ENCODE data around the gene ASCL3.
"Not testable (repeated sequence)": the region's sequence is repeated elsewhere in the genome, so short reads cannot be mapped to it uniquely, and the experiment has no call there.

Gene ASCL3

DNA sequence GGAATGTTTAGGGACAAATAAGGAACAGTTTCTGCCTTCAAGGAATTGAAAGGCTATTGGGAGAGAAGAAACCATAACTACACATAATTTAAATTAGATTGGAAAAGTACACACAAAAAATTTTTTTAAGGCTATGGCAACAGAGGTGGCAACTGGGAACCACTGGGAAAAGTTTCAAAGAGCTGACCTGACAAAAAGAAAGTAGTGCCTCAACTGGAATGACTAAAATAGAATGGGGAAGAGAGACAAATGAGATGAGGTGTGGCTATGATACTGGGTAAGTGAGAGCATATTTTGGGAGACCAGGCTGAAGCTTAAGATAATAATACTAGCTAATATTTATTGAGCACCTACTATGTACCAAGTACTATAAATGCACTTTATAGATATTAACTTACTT, 34.7 kb downstream of the ASCL3 start:
- no peak for DNase-seq

- DNase-seq = no peak
These were observed 35.7 kb downstream of the ASCL3 start for GRCh38 chr11:8907116-8907515.

GRCh38 chr11:8905528-8906165, 37.2 kb downstream of the ASCL3 start:
- DNase-seq = no peak

DNA sequence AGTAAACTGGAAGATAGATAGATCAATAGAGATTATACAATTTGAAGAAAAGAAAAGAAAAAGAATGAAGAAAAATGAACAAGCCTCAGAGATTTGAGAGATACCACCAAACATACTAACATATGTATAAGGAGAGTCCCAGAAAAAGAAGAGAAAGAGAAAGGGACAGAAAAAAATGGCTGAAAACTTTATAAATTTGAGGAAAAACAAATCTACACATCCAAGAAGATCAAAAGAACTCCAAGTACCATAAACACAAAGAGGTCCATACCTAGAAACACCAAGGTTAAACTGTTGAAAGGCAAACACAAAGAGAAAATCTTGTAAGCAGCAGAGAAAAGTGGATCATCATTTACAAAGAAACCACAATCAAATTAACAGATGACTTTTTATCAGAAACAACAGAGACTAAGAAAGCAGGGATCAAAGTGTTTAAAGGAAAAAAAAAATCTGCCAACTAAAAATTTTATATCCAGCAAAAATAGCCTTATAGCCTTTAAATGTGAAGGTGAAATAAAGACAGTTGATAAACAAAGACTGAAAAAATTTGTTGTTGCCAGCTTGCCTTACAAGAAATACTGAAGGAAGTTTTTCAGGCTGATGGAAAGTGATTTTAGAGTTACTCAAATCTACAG, 43.6 kb downstream of the ASCL3 start:
- no peak for DNase-seq

DNA sequence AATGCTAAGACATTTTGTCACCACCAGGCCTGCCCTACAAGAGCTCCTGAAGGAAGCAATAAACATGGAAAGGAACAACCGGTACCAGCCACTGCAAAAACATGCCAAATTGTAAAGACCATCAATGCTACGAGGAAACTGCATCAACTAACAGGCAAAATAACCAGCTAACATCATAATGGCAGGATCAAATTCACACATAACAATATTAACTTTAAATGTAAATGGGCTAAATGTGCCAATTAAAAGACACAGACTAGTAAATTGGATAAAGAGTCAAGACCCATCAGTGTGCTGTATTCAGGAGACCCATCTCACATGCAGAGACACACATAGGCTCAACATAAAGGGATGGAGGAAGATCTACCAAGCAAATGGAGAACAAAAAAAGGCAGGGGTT, 51.6 kb downstream of the ASCL3 start:
- not testable (repeated sequence) for DNase-seq

Data from right forelimb (tissue), 1 donor.